HG03520 (cell line): ENCODE data around the gene MAD1L1.
"Not testable (repeated sequence)": the region's sequence is repeated elsewhere in the genome, so short reads cannot be mapped to it uniquely, and the experiment has no call there.

Source experiments
- ATAC-seq: cut with Tn5 transposase; IDR thresholded peaks from one replicate; pipeline ENCODE4 v1.9.1; 2021; ENCODE audit warnings: mild to moderate bottlenecking, moderate library complexity; ENCODE audit not compliant: unreplicated experiment

Gene MAD1L1

DNA sequence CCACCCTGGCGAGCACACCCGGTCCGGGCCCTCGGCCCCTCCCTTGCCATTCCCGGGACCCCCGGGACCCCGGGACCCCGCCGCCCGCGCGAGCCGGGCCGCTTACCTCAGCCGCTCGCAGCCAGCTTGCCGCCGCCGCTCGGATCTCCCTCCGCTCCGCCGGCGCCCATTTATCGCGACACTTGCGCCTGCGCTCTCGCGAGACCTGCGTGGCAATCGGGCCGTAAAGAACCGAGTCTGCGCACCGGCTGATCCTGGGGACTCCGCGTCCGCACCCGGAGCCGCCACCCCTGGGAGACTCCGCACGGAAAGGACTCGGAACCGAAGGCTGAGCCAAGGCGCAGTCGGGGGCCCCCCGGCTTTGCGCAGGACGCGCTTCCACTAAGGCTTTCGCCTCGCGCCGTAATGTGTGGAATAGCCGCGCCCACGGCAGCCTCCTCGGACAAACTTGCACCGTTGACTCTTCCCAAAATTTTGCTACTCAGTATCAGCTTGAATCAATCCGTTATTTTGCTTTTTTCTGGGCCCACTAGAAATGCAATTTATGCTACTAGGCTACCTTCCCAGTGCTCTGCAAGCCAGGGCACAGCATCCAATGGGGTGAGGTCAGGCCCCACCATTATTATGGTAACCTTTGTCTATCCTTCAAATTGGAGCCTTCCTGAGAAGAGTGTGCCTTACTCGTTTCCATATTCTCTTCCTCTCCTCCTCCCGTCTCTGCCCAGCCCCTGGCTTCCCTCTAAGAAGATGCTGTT lies at the start of gene MAD1L1:
Gene MAD1L1, minus strand, starts transcription at position 180 of the 755 bp plus-strand sequence. CDS start 2,812 bp downstream, outside the sequence.
- ATAC-seq, result peak; percentile 63

DNA sequence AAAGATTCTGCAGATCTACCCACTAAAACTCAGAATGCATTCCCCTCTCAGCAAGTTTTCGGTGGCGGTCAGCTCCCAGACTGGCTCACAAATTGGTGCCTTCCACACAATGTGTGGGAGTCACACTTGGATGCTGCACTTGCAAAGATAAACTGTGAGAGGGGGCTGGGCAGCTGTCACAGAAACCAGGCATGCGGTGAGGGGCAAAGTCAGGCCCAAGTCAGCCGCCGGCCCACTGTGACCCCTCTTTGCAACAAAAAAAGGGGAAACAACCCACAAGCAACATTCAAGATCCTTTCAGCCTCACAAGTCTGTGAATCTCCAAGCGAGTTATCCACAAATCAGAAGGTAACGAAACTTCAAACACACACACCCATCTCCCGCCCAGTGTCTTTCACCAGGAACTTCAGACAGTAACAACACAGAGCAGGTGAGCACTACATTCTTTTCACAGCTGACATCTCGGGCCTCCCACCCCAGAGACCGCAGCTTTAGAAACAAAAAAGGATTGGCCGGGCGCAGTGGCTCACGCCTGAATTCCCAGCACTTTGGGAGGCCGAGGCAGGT lies 49.5 kb upstream of the MAD1L1 start:
- ATAC-seq, result no peak

GRCh38 chr7:2281541-2281940 lies 48.8 kb upstream of the MAD1L1 start:
- ATAC-seq, result no peak

GRCh38 chr7:2280424-2280823 lies 47.7 kb upstream of the MAD1L1 start:
- no peak for ATAC-seq

- no peak for ATAC-seq
Measured at GRCh38 chr7:2279896-2280295, 47.2 kb upstream of the MAD1L1 start.

GRCh38 chr7:2278026-2278425 lies 45.3 kb upstream of the MAD1L1 start:
- ATAC-seq, result no peak

GRCh38 chr7:2276107-2276506 lies 43.4 kb upstream of the MAD1L1 start:
- ATAC-seq, result no peak

DNA sequence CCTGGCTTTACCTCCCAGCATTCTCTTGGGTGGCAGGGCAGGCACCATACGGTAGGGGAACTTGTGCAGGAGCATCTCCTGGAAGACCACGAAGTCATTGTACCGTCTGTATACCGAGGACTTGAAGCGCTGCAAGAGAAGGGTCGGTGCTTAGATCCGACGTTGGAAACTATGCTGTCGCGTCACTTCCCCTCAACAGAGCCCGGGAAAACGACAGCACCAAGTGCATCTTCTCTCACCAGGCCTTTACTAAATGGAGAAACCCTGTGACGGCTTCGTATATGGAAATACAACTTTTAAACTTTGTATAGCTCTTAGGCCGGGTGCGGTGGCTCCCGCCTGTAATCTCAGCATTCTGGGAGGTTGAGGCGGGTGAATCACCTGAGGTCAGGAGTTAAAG lies 42.4 kb upstream of the MAD1L1 start:
- ATAC-seq, result no peak

GRCh38 chr7:2274666-2275065 lies 41.9 kb upstream of the MAD1L1 start:
- no peak for ATAC-seq

DNA sequence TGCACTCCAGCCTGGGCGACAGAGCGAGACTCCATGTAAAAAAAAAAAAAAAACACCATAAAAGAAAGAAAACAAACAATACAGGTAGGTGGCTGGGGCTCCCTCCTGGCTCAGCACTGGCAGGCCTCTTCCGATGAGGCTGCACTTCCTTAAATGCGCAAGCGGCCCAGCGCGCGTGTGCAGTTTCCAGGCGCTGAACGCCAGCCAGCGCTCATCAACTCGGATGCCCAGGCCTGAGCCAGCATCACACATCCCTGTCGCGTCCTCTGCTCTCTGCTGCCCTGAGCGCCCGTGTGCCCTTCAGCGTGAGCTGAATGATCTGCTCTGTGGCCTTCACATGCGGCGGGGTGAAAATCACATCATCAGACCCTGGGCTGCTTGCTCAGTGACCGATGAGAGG lies 41.1 kb upstream of the MAD1L1 start:
- no peak for ATAC-seq

DNA sequence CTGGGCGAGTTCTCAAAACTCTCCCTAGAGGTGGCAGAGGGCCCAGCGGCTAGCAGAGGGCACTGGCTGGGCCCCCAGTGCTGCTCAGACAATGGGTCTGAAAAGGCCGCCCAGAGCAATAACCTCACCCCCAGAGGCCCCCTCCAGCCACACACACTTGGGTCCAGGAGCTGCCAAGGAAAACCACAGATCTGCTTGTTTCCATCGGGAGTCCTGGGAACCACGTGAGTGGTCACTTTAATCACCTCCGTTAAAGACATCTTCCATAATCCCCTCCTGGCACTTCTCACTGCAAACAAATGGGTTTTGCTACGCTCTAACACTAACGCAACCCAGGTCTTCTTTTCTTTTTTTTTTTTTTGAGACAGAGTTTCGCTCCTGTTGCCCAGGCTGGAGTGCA lies 39.3 kb upstream of the MAD1L1 start:
- no peak for ATAC-seq

DNA sequence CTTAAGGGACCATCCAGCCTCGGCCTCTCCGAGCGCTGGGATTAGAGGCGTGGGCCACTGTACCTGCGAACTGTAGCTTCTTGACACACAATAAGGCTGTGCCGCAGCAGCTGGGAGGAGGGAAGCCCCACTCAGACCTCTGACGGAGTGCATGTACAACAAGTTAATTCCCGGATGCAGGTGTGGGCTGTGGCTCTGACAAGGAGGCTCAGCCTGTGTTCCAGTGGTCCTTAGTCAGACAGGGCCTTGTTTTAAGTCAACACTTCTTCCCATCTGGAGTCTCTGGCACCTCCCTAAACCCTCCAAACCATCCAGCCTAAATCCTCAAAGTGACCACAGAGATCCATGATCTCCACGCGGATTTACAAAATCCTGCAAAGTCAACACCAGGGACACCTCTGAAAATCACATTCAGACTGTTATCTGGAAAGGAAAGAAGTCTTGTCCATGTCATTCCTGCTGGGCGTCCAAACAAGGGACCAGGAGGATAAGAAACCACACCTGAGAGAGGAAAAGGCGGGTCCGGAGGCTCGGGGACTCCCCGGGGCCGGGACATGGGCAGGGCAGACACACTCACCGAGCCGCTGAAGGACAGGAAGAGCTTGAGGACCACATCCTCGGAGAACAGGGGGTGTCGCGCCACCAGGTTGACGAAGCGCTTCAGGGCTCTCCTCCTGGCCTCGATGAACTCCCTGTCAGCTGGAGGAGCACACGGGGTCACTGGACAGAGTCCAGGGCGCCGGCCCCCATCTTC lies 38.7 kb upstream of the MAD1L1 start:
- no peak for ATAC-seq

GRCh38 chr7:2270495-2270894 lies 37.8 kb upstream of the MAD1L1 start:
- no peak for ATAC-seq

DNA sequence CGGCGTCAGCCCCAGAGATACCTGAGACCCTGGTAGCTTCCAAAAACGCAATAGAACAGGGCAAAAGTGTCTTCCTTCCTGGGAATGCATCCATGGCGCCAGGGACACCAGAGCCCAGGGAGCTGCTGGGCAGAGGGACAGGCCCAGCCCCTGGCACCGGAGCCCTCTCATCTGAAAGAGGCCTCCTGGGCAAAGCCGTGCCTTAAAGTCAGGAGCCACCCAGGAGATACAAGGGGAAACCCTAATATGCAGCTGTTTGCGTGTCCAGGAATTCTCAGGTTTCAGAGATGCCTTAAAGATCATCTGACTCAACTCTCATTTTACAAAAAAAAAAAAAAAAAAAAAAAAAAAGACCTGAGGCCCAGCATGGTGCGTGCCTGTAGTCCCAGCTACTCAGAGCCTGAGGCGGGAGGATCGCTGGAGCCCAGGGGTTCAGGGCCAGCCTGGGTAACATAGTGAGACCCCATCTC lies 37.3 kb upstream of the MAD1L1 start:
- ATAC-seq, result no peak

GRCh38 chr7:2269089-2269990 lies 36.6 kb upstream of the MAD1L1 start:
- not testable (repeated sequence) for ATAC-seq

DNA sequence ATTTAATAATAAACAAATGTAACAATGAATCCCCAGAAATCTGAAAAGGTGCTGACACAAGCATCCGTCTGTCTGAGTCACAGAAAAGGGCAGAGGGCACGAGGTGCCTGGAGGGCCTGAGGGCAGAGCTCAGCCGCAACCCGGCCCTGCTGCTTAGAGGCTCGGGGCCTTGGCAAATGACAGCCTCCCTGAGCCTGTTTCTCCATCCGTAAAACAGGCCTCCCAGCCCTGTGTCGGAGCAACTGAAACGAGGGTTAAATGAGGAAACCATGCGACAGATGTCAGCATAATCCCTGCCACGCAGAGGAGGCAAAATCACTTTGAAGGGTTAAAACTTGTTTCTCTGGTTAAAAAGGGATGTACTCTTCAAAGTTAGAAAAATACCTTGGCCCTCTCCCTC lies 34.2 kb upstream of the MAD1L1 start:
- ATAC-seq, result no peak

GRCh38 chr7:2264158-2264557 lies 31.4 kb upstream of the MAD1L1 start:
- no peak for ATAC-seq

- ATAC-seq, result no peak
Measured at GRCh38 chr7:2263176-2263575, 30.4 kb upstream of the MAD1L1 start.

DNA sequence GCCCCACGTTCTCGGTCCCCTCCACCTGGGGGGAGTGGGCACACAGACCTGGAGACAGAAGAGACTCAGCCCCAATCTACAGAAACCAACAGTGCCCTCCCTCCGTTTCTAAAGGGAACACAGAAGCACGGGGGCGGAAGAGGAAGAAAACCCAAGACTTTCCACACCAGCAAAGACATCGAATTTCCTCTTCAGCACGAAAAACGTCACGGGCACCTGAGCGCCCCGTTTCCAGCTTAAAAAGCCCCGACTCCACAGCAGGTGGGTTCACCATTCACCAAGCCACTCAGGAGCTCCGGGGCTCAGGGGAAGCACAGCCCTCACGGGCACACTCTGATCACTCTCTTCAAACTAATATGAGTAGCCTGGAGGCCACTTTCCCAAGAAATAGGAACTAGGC lies 28.9 kb upstream of the MAD1L1 start:
- no peak for ATAC-seq

- no peak for ATAC-seq
Measured at GRCh38 chr7:2260820-2261219, 28.1 kb upstream of the MAD1L1 start.

GRCh38 chr7:2259480-2259879 lies 26.7 kb upstream of the MAD1L1 start:
- ATAC-seq, result no peak
